Inflammatory macrophage (primary cell): Measurements from ENCODE around the gene TEX2.
"Not testable (repeated sequence)": the region's sequence is repeated elsewhere in the genome, so short reads cannot be mapped to it uniquely, and the experiment has no call there.

Experiments used
- DNase-seq, 2 donors: peaks; one replicate each; pipeline ENCODE4 v3.0.0-alpha.2; 2020 to 2022

The TEX2 gene

GRCh38 chr17:64133546-64134215 is 129.4 kb downstream of the TEX2 start:
- peak; percentile 66 to 83 for DNase-seq

GRCh38 chr17:64131606-64132270 is 131.3 kb downstream of the TEX2 start:
- no peak for DNase-seq

- peak; percentile 71 to 89 for DNase-seq
These were observed 132.5 kb downstream of the TEX2 start for GRCh38 chr17:64130559-64131001.

- DNase-seq = peak; percentile 92 to 95
These were observed 133.1 kb downstream of the TEX2 start, which contains the start of gene ERN1 for GRCh38 chr17:64129765-64130558. Gene ERN1, minus strand, starts transcription at chr17:64130144. Its CDS starts 115 bp downstream, at chr17:64130029.

- no peak for DNase-seq
These were observed 133.6 kb downstream of the TEX2 start for GRCh38 chr17:64129515-64129764.

- peak; percentile 29 to 47 for DNase-seq
These were observed 134.1 kb downstream of the TEX2 start for GRCh38 chr17:64128787-64129514.

- DNase-seq = no peak
These were observed 136.1 kb downstream of the TEX2 start for GRCh38 chr17:64126918-64127317.

GRCh38 chr17:64125937-64126336 is 137.1 kb downstream of the TEX2 start:
- no peak for DNase-seq

- DNase-seq = no peak
These were observed 138.5 kb downstream of the TEX2 start for GRCh38 chr17:64124609-64125008.

- DNase-seq = no peak
These were observed 139.9 kb downstream of the TEX2 start for GRCh38 chr17:64123114-64123513.

- DNase-seq = not testable (repeated sequence)
These were observed 141.9 kb downstream of the TEX2 start for GRCh38 chr17:64120972-64121786.

GRCh38 chr17:64120159-64120810 is 142.8 kb downstream of the TEX2 start:
- DNase-seq = no peak

- DNase-seq = peak; percentile 78 to 84
These were observed 144.8 kb downstream of the TEX2 start for GRCh38 chr17:64117981-64118979.

- DNase-seq = peak in 1 of 2 donors; percentile 40
These were observed 147.1 kb downstream of the TEX2 start for GRCh38 chr17:64115822-64116534.

GRCh38 chr17:64115043-64115698 is 147.9 kb downstream of the TEX2 start:
- DNase-seq = no peak

GRCh38 chr17:64113006-64113405 is 150.1 kb downstream of the TEX2 start:
- no peak for DNase-seq

- DNase-seq = no peak
These were observed 151.2 kb downstream of the TEX2 start for GRCh38 chr17:64111831-64112230.

GRCh38 chr17:64110379-64111152 is 152.5 kb downstream of the TEX2 start:
- no peak for DNase-seq
